Mesendoderm (in vitro differentiated cells): ENCODE results near the gene NPY4R2.
"Not testable (repeated sequence)": the region's sequence is repeated elsewhere in the genome, so short reads cannot be mapped to it uniquely, and the experiment has no call there.

ENCODE experiments used
- DNase-seq: peaks from one replicate; pipeline ENCODE4 v3.0.0; 2013
- H2AK5ac ChIP-seq: 2 replicates; pipeline ENCODE4 v1.6.1; 2013; ENCODE audit warnings: low read length, inconsistent platforms
- H2BK120ac ChIP-seq: 2 replicates; pipeline ENCODE4 v1.6.1; 2013; ENCODE audit warnings: low read depth, mild to moderate bottlenecking, low read length, moderate library complexity, mixed read lengths
- H2BK15ac ChIP-seq: replicated peaks from 2 replicates; pipeline ENCODE4 v1.6.1; 2013; ENCODE audit warnings: low read depth, mild to moderate bottlenecking, moderate library complexity
- H2BK5ac ChIP-seq: 2 replicates; pipeline ENCODE4 v1.6.1; 2013; ENCODE audit warnings: low read length, inconsistent platforms
- H3K18ac ChIP-seq: 2 replicates; pipeline ENCODE4 v1.6.1; 2013; ENCODE audit warnings: mild to moderate bottlenecking, low read length, mixed read lengths
- H3K23ac ChIP-seq: one replicate; pipeline ENCODE4 v1.6.1; 2013; ENCODE audit warnings: low read length
- H3K27ac ChIP-seq: 2 replicates; pipeline ENCODE4 v1.5.1; 2013; ENCODE audit warnings: low read depth, mild to moderate bottlenecking, inconsistent platforms, low read length, moderate library complexity
- H3K27me3 ChIP-seq: 2 replicates; pipeline ENCODE4 v1.6.1; 2013; ENCODE audit warnings: low read length, control low read depth, mild to moderate bottlenecking, inconsistent platforms; ENCODE audit not compliant: insufficient read depth, poor library complexity
- H3K36me3 ChIP-seq: 2 replicates; pipeline ENCODE4 v1.6.1; 2013; ENCODE audit warnings: low read length, inconsistent platforms; ENCODE audit not compliant: control insufficient read depth, insufficient read depth
- H3K4ac ChIP-seq: one replicate; pipeline ENCODE4 v1.6.1; 2013; ENCODE audit warnings: low read depth, mild to moderate bottlenecking, low read length, moderate library complexity
- H3K4me1 ChIP-seq: 2 replicates; pipeline ENCODE4 v1.6.1; 2013; ENCODE audit warnings: low read depth, low read length, inconsistent platforms; ENCODE audit not compliant: control insufficient read depth
- H3K4me2 ChIP-seq: 2 replicates; pipeline ENCODE4 v1.6.1; 2013; ENCODE audit warnings: low read length
- H3K4me3 ChIP-seq: 2 replicates; pipeline ENCODE4 v1.5.1; 2013; ENCODE audit warnings: mild to moderate bottlenecking, low read length
- H3K56ac ChIP-seq: one replicate; pipeline ENCODE4 v1.6.1; 2013; ENCODE audit warnings: low read length
- H3K79me1 ChIP-seq: 2 replicates; pipeline ENCODE4 v1.6.1; 2013; ENCODE audit warnings: low read length, inconsistent platforms
- H3K79me2 ChIP-seq: 2 replicates; pipeline ENCODE4 v1.6.1; 2013; ENCODE audit warnings: mild to moderate bottlenecking, low read length; ENCODE audit not compliant: control insufficient read depth, insufficient read depth
- H3K9ac ChIP-seq: 2 replicates; pipeline ENCODE4 v1.6.1; 2013; ENCODE audit warnings: low read length, inconsistent platforms
- H4K5ac ChIP-seq: one replicate; pipeline ENCODE4 v1.6.1; 2013; ENCODE audit warnings: low read length
- H4K8ac ChIP-seq: one replicate; pipeline ENCODE4 v1.6.1; 2013; ENCODE audit warnings: low read depth, mild to moderate bottlenecking, control low read depth, low read length, moderate library complexity
- WGBS: extraction: QIAGEN DNeasy Blood & Tissue Kit; methylation state at CpG from one replicate; pipeline ENCODE4 v1.1.7; 2013; ENCODE audit warnings: low lambda C conversion rate, missing lambda C conversion rate; ENCODE audit not compliant: insufficient coverage; ENCODE audit errors: extremely low coverage; 5-methylcytosine and 5-hydroxymethylcytosine counted together

The NPY4R2 gene

GRCh38 chr10:47922503-47922902, 4.0 kb downstream of the NPY4R2 start:
- not testable (repeated sequence) for H3K4ac ChIP-seq, H3K56ac ChIP-seq, H2BK5ac ChIP-seq, H4K5ac ChIP-seq, H3K27ac ChIP-seq, H4K8ac ChIP-seq, H3K9ac ChIP-seq, H3K18ac ChIP-seq, H2AK5ac ChIP-seq, DNase-seq, H3K4me1 ChIP-seq, H3K36me3 ChIP-seq, H3K79me1 ChIP-seq, H3K23ac ChIP-seq, H3K27me3 ChIP-seq, H2BK15ac ChIP-seq, H2BK120ac ChIP-seq, H3K4me2 ChIP-seq, H3K4me3 ChIP-seq, H3K79me2 ChIP-seq
- no CpG with 5 or more reads among the region's 10 CpGs for WGBS

- not testable (repeated sequence) for H3K9ac ChIP-seq, H3K56ac ChIP-seq, H2BK5ac ChIP-seq, H3K4ac ChIP-seq, H3K79me2 ChIP-seq, H3K23ac ChIP-seq, DNase-seq, H2BK120ac ChIP-seq, H2AK5ac ChIP-seq, H3K79me1 ChIP-seq, H4K5ac ChIP-seq, H3K4me1 ChIP-seq, H3K27me3 ChIP-seq, H4K8ac ChIP-seq, H3K36me3 ChIP-seq, H2BK15ac ChIP-seq, H3K18ac ChIP-seq, H3K27ac ChIP-seq, H3K4me2 ChIP-seq, H3K4me3 ChIP-seq
- WGBS = no CpG with 5 or more reads among the region's 5 CpGs
These were observed 6.2 kb downstream of the NPY4R2 start for GRCh38 chr10:47924628-47925027.

GRCh38 chr10:47927147-47927916, 8.9 kb downstream of the NPY4R2 start:
- DNase-seq, H3K23ac ChIP-seq, H3K9ac ChIP-seq, H2BK5ac ChIP-seq, H2BK120ac ChIP-seq, H3K27me3 ChIP-seq, H3K4me2 ChIP-seq, H3K36me3 ChIP-seq, H3K79me2 ChIP-seq, H3K4me3 ChIP-seq, H2BK15ac ChIP-seq, H3K18ac ChIP-seq, H4K8ac ChIP-seq, H3K4me1 ChIP-seq, H2AK5ac ChIP-seq, H4K5ac ChIP-seq, H3K56ac ChIP-seq, H3K79me1 ChIP-seq, H3K27ac ChIP-seq, H3K4ac ChIP-seq: not testable (repeated sequence)
- no CpG with 5 or more reads among the region's 9 CpGs for WGBS

DNA sequence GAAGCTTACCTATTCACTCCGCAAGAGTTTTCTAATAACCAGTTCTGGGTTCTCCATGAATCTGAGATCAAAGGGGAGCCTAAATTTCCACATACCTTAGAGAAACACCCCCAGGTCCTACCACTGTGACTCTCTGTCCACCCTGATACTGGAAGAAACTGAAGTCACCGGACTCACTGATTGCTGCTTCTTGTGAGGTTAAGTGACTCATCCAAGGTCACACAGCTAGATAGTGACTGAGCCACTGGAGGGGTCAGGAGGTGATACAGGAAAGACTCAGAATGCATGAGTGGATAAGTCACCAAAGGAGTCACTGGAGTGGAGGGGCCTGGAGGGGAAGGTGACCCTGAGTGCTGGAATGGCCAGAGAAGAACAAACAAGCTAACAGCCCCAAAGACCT, 9.8 kb downstream of the NPY4R2 start:
- H4K5ac ChIP-seq, H2AK5ac ChIP-seq, H3K79me1 ChIP-seq, DNase-seq, H2BK15ac ChIP-seq, H3K4ac ChIP-seq, H3K18ac ChIP-seq, H3K27me3 ChIP-seq, H2BK5ac ChIP-seq, H3K79me2 ChIP-seq, H3K9ac ChIP-seq, H2BK120ac ChIP-seq, H3K23ac ChIP-seq, H4K8ac ChIP-seq, H3K4me3 ChIP-seq, H3K27ac ChIP-seq, H3K36me3 ChIP-seq, H3K4me2 ChIP-seq, H3K4me1 ChIP-seq, H3K56ac ChIP-seq: not testable (repeated sequence)
- WGBS = no CpG with 5 or more reads among the region's 2 CpGs

DNA sequence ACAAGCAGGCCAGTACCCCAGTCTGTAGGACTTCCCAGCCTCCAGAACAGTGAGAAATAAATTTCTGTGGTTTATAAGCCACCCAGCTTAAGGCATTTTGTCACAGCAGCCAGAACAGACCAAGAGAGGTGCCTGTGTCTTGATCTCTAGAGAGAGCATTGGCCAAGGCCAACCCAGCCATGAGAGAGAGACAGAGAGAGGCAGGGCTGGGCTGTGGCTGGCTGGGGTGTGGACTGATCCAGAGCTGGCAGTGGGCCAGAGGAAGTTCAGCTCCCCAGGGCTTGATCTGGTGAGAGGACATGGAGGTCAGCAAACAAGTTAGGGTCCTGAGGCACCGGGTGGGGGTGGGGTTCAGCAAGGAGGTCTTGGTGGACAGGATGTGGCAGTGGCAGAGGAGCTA, 14.4 kb downstream of the NPY4R2 start:
- H3K23ac ChIP-seq = not testable (repeated sequence)
- no CpG with 5 or more reads among the region's 1 CpG for WGBS

DNA sequence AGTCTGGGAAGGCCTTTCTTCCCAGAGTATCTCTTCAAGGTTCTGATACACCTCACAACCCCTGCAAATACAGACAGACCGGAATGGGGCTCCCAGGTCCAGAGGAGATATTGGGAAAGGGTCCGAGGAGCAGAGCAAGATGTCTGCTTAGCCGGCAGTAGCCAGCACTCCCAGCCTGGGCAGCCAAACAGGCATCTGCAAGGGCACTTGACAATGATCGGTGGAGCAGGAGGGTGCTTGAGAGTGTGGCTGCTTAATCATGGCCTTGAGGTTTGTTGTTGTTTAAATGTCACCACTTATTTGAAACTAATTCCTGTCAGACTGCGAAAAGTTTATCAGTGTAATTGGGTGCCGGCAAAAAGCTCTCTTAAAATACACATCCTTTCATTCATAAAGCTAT, 15.0 kb downstream of the NPY4R2 start:
- H3K23ac ChIP-seq, DNase-seq, H2BK5ac ChIP-seq, H3K56ac ChIP-seq, H3K4me2 ChIP-seq, H4K5ac ChIP-seq, H3K27me3 ChIP-seq, H3K79me2 ChIP-seq, H3K9ac ChIP-seq, H3K36me3 ChIP-seq, H3K4me3 ChIP-seq, H3K79me1 ChIP-seq, H3K4me1 ChIP-seq, H2AK5ac ChIP-seq, H4K8ac ChIP-seq, H3K27ac ChIP-seq, H3K4ac ChIP-seq, H3K18ac ChIP-seq, H2BK120ac ChIP-seq, H2BK15ac ChIP-seq: not testable (repeated sequence)
- WGBS = no CpG with 5 or more reads among the region's 6 CpGs

More for the DNA sequence above, 14.4 kb downstream of the NPY4R2 start:
- not testable (repeated sequence) for DNase-seq, H3K4me3 ChIP-seq, H3K27me3 ChIP-seq, H2AK5ac ChIP-seq, H3K79me1 ChIP-seq, H2BK120ac ChIP-seq, H4K5ac ChIP-seq, H4K8ac ChIP-seq, H3K4ac ChIP-seq, H3K4me1 ChIP-seq, H3K56ac ChIP-seq, H3K79me2 ChIP-seq, H3K36me3 ChIP-seq, H3K18ac ChIP-seq, H3K27ac ChIP-seq, H3K4me2 ChIP-seq, H2BK5ac ChIP-seq, H2BK15ac ChIP-seq, H3K9ac ChIP-seq
